Natural killer cell treated with Interleukin-12 subunit alpha and Interleukin-12 subunit beta and Interleukin-15 and Interleukin-18, amount 100 ng/mL, for 72 hours (primary cell): ENCODE data around the gene MRPL55. TPM values are rescaled to one million over a fixed set of nuclear protein-coding genes. Genes with fewer than 3 reads are reported as not detected.

Experiments
- ATAC-seq, 2 donors: fragments of 150-1000 bp; cut with Tn5 transposase in 1 of 2; sonication (Bioruptor Pico), chemical (Tn5 transposase) in 1 of 2; 2 replicates each; pipeline ENCODE4 v1.10.0; 2021
- DNase-seq: peaks from one replicate; pipeline ENCODE4 v3.0.0; 2022; ENCODE audit warnings: low spot score
- H3K27ac Mint-ChIP-seq, 2 donors: 1 replicate in 1 of 2; 2 replicates in 1 of 2; pipeline ENCODE4 v1.8.0; 2022; ENCODE audit warnings: mixed read lengths in 2 of 2, mild to moderate bottlenecking in 1 of 2, moderate library complexity in 1 of 2
- H3K27me3 Mint-ChIP-seq, 2 donors: 1 replicate in 1 of 2; 2 replicates in 1 of 2; pipeline ENCODE4 v1.8.0; 2022; ENCODE audit warnings: mixed read lengths in 2 of 2
- H3K36me3 Mint-ChIP-seq: one replicate; pipeline ENCODE4 v1.8.0; 2022; ENCODE audit warnings: mixed read lengths
- H3K4me1 Mint-ChIP-seq, 2 donors: 1 replicate in 1 of 2; 2 replicates in 1 of 2; pipeline ENCODE4 v1.8.0; 2022; ENCODE audit warnings: low read depth in 2 of 2, mixed read lengths in 2 of 2, mild to moderate bottlenecking in 1 of 2
- H3K4me3 Mint-ChIP-seq: one replicate; pipeline ENCODE4 v1.8.0; 2022; ENCODE audit warnings: mixed read lengths
- H3K9me3 Mint-ChIP-seq: 2 replicates; pipeline ENCODE4 v1.8.0; 2022; ENCODE audit warnings: mixed read lengths
- total RNA-seq, 2 donors: library from RNA; stranded (reverse); gene quantifications; one replicate each; pipeline ENCODE4 v1.2.3, GENCODE V29; 2022

MRPL55 gene
- total RNA-seq, 2 donors from 2014 or later, result 42.5 to 68.8 TPM

DNA sequence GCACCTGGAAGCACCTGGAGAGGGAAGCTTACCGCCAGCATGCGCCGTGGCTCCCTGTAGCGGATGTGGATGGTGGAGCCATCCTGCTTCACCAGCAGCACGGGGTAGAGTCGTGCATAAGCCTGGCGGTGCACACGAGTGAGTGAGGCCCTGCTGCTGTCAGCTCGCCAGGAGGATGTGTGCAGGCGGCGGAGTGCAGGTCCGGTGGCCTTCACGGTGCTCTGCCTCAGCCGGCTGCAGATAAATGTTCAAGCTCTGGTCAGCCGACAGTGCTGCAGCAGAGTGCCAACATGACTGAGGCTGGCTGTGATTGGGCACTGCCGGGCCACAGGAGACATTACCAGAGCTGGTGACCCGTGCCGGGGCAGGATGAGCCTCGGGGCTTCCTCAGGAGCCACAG, 1.5 kb downstream of the MRPL55 start:
- H3K4me3 Mint-ChIP-seq, result peak overlapping the region; percentile 91
- no peak for ATAC-seq
- no peaks in the 10 kb centered on the region for H3K9me3 Mint-ChIP-seq
- peaks cover 19 to 29% of the 10 kb centered on the region in 2 donors for H3K4me1 Mint-ChIP-seq
- H3K27ac Mint-ChIP-seq, result no peak overlapping the region
- H3K36me3 Mint-ChIP-seq, result no peaks in the 10 kb centered on the region
- H3K27me3 Mint-ChIP-seq, result no peaks in the 10 kb centered on the region
- no peak for DNase-seq

DNA sequence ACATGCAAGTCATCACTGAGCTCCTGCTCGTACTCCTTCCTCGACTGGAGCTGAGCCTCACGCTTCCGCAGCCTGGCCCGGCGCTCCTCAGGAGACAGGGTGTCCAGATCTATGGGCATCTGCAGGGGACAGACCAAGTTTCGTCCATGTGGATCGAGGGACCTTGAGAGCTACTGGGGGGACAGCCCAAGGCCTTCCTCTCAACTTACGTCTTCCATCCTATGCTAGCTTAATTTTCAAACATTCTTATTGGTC, 2.4 kb downstream of the MRPL55 start:
- Mint-ChIP-seq H3K27ac (peak overlapping the region in 1 of 2 donors; percentile 19), H3K9me3 (no peaks in the 10 kb centered on the region), H3K4me1 (peaks cover 19 to 29% of the 10 kb centered on the region in 2 donors), H3K36me3 (no peaks in the 10 kb centered on the region), H3K27me3 (no peaks in the 10 kb centered on the region), H3K4me3 (no peak overlapping the region)
- no peak for ATAC-seq
- no peak for DNase-seq

DNA sequence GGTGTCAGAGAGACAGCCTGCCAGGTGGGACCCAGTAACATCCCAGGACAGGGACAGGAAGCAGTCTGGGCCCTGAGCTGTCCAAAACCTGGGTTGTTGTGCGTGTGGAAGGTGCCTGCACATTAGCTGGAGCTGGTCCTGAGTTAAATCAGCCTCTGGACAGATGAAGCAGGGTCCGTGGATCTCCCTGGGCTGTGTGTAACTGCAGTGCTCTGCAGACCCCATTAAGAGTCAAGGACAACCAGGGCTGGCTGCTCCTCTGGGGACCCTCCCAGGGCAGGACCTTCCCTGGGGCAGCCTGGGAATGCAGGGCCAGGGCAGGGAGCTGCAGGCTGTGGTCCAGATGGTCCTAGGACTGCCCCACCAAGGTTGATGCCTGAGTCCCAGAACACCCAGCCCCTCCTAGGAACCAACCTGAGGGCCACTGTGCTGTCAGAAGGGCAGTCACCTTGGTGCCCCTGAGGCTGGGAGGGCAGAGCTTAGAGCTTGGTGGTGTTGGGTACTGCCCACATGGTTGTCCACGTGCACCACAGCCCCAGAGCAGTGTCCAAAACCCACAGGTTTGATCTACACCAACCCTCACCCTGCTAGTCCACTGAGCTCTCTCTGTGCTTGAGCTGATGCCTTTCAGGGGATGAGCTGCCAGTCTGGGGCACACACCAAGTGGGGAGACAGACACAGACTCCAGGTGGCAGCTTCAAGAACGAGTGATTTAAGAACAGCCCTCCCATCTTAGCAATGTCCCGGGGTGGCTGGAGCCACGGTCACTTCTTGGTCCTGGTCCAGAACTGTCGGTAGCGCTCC, 2.9 kb downstream of the MRPL55 start:
- Mint-ChIP-seq H3K27ac (peak overlapping the region in 1 of 2 donors; percentile 19), H3K36me3 (no peaks in the 10 kb centered on the region), H3K9me3 (no peaks in the 10 kb centered on the region), H3K4me1 (peaks cover 24 to 35% of the 10 kb centered on the region in 2 donors), H3K4me3 (no peak overlapping the region), H3K27me3 (no peaks in the 10 kb centered on the region)
- ATAC-seq, result no peak
- DNase-seq, result no peak

DNA sequence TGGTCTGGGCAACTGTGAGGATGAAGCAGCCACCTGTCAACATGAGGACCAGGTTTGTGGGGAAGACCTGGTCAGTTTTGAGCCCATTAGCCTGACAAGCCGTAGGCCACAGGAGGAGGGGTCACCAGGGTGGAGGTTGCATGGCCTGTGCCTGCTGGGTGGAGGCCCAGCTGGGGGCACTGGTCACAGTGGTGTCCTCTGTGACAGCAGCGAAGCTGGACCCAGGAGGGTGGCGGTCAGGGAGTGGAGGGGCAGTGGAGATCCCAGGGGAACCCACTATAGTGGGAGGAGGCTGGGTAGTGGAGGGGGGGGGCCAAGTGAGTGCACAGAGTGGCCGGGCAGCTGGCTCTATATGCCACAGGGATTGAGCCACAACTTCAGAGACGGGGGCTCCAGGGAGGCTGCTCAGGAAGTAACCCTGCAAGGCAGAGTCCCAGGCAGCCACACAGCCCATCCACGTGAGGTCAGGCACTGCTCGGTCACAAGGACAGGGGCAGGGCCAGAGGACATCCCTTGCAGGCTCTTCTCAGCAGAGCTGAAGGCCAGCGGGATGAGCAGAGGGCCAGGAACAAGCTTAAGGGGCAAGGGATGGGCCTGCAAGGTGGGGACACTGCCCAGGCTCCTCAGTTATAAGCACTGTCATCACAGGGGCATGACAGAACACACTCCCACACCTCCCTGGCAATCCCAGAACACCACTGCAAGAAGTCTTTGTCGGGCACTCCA, 3.7 kb downstream of the MRPL55 start:
- Mint-ChIP-seq H3K27ac (peak overlapping the region in 1 of 2 donors; percentile 87), H3K4me3 (no peak overlapping the region), H3K4me1 (peaks cover 25 to 36% of the 10 kb centered on the region in 2 donors), H3K9me3 (no peaks in the 10 kb centered on the region), H3K36me3 (no peaks in the 10 kb centered on the region), H3K27me3 (no peaks in the 10 kb centered on the region)
- DNase-seq, result no peak
- ATAC-seq, result no peak

DNA sequence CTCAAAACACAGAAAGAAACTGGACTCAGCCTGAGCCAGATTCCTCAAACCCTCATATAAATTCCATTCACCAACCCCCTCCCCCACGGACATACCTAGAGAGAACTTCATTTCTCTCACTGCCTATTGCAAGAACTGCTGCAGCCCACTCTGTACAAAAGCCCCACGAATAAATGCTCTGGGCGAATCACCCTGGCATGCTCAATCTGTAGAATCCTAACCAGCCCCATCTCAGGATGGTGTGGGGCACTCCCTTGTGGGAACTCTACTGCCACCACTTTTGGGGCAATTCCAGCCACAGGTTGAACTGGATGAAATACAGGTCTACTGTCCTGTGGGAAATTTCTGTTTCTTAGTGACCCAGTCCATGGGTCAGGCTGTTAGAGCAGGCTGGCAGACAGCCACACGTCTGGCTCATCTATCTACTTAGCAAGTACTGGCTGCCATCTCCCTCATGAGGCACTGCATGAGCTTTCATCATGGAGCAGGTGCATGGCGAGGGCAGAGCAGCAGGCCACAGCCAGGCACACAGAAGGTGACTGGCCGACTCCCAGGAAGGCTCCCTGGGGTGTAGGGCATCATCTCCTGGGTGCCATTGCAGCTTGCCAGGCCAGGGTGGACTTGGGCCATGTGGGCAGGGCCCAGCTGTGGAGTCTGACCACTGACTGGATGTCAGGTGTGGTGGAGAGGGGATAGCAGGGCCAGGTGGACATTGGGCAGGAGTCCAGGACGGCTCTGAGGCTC, 4.4 kb downstream of the MRPL55 start:
- peak overlapping the region; percentile 91 for H3K4me3 Mint-ChIP-seq
- DNase-seq (no peak), ATAC-seq (no peak)
- no peaks in the 10 kb centered on the region for H3K9me3 Mint-ChIP-seq
- H3K27me3 Mint-ChIP-seq, result no peaks in the 10 kb centered on the region
- H3K4me1 Mint-ChIP-seq, result peaks cover 21 to 31% of the 10 kb centered on the region in 2 donors
- peak overlapping the region; percentile 49 to 87 for H3K27ac Mint-ChIP-seq
- no peaks in the 10 kb centered on the region for H3K36me3 Mint-ChIP-seq

DNA sequence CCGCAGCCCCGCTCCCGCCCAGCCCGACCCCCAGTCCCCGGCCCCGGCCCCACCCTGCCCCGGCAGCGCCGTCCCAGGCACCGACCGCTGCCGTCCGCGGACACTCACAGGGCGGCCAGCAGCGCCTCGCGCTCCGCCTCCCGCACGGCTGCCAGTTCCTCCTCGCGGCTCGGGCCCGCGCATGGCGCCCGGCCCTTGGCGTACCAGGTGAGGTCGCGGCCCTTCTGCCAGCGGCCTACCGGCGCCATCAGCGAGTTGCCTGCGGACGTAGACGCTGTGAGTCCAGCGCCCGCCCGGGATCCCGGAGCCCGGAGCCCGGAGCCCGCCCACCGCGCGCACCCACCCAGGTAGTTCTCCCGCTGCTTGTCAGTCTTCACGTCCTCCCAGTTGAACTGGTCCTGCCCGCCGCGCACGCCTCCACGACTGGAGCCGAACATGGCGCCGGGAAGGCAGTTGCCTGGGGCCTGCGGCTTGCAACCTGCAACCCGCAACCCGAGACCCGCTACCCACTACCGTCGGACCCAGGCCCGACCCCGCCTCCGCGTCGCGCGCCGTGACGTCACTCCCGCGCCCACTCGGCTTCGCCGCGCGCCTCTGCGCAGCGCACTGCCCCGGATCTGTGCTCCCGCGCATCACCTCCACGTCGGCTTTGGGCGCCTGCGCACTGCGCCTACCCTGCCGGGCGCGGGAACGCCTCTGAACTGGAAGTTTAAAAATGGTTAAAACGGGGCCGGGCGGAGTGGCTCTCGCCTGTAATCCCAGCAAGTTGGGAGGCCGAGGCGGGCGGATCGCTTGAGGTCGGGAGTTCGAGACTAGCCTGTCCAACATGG, 6.1 kb downstream of the MRPL55 start, which contains the start of gene C1orf35:
Gene C1orf35, minus strand, starts transcription at position 535 of the 830 bp plus-strand sequence. Its CDS starts 98 bp downstream, at position 437.
- peak; percentile 90 to 92 for ATAC-seq
- no peaks in the 10 kb centered on the region for H3K27me3 Mint-ChIP-seq
- peak within 1 kb of the TSS; percentile 91 for H3K4me3 Mint-ChIP-seq
- H3K4me1 Mint-ChIP-seq, result peaks cover 20 to 24% of the 10 kb centered on the region in 2 donors
- no peaks in the 10 kb centered on the region for H3K36me3 Mint-ChIP-seq
- H3K9me3 Mint-ChIP-seq, result no peaks in the 10 kb centered on the region
- peak within 1 kb of the TSS; percentile 75 to 87 for H3K27ac Mint-ChIP-seq
- DNase-seq, result peak; percentile 96

DNA sequence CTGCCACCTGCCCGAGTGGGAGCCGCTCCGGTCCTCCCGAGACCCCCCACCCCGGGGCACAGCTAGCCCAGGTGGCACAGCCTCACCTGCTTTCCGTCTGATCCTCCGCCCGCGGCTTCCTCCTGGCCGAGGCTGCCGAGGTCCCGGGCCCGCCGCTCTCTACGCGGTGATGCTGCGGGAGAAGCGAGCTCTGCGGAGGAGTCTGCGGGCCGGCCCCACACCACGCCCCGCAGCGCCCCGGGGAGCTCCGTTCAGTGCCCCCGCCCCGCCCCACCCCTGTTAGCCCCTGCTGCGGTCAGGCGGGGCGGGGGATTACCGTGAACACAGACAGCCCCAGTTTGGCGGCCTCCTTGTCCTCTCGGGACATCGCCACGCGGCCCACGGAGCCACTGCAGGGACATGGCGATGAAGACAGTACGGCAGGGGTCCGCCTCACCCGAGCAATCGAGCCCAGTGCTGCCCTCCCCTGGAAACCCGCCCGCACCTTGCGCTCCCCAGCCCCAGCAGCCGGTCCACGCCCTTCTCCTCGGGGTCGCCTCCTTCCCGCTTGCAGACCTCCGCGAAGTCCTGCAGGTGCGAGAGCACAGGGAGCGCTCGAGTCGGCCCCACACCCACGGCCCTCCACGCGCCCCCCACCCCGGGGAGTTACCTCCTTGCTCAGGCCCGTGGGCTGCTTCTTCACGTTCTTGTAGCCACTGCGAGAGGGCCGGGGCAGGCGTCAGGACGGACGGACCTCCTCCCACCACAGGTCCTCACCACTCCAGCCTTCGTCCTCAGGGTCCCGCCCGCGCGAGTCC, 6.9 kb downstream of the MRPL55 start:
- no peaks in the 10 kb centered on the region for H3K9me3 Mint-ChIP-seq
- no peaks in the 10 kb centered on the region for H3K27me3 Mint-ChIP-seq
- ATAC-seq (peak; percentile 30 to 45), DNase-seq (no peak)
- H3K4me3 Mint-ChIP-seq, result peak overlapping the region; percentile 91
- no peak overlapping the region for H3K27ac Mint-ChIP-seq
- H3K36me3 Mint-ChIP-seq, result no peaks in the 10 kb centered on the region
- peaks cover 20 to 27% of the 10 kb centered on the region in 2 donors for H3K4me1 Mint-ChIP-seq

DNA sequence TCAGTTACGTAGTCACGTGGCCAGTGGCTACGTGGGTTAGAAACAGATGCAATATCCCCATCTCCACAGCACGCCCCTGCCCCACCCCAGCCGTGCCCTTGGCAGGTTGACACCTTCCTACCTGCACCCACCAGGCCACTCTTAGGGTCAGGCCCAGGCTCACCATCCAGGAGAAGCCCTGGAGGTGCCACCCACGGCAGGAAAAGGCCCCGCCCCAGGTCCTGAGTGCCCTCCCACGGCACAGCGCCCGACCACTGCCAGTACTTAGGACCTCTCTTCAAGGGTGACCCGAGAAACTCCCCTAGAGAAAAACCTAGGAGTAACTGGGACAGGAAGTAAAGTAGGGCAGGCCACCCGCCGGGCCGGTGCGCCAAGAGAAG, 7.5 kb downstream of the MRPL55 start:
- DNase-seq (no peak), ATAC-seq (no peak)
- Mint-ChIP-seq H3K27me3 (no peaks in the 10 kb centered on the region), H3K27ac (peak overlapping the region; percentile 12 to 59), H3K9me3 (no peaks in the 10 kb centered on the region), H3K36me3 (no peaks in the 10 kb centered on the region), H3K4me3 (peak overlapping the region; percentile 91), H3K4me1 (peaks cover 20 to 25% of the 10 kb centered on the region in 2 donors)

DNA sequence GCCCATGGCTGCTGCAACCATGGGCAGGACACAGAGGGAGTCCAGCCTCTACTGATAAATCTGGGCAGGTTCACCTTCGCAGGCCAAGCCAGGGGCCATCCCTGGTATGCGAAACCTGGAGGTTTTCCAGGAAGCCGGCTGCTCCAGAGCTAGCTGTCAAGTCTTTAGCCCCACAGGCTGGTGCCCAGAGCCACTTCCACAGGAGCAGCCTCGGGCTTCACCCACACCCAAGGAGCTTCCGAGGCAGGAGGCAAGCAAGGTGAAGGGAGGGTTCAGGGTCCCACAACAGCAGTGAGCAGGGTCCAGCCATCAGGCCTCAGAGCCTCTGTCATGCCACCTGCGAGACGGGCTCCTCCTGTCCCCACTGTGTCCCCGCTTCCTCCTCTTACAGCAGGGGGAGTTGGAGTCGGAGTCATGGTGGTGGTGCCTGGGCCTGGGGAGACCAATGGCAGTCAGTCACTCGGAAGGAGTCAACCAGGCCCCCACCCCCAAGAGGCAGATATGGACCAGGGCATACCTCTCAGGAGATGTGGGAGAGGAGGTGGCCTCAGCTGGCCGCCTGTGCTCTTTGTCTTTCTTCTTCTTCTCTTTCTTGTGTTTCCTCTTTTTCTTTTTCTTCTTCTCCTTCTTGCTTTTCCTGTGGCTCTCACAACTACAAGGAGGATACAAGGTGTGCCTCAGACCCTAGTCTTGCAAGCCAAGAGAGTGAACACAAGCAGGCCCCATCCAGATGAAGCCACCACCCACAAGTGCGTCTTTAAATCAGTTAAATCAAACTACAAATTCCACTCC, 8.1 kb downstream of the MRPL55 start:
- Mint-ChIP-seq H3K27me3 (no peaks in the 10 kb centered on the region), H3K9me3 (no peaks in the 10 kb centered on the region), H3K27ac (peak overlapping the region; percentile 12 to 59), H3K4me3 (peak overlapping the region; percentile 91), H3K4me1 (peaks cover 20 to 22% of the 10 kb centered on the region in 2 donors), H3K36me3 (no peaks in the 10 kb centered on the region)
- DNase-seq (peak; percentile 29), ATAC-seq (no peak)

DNA sequence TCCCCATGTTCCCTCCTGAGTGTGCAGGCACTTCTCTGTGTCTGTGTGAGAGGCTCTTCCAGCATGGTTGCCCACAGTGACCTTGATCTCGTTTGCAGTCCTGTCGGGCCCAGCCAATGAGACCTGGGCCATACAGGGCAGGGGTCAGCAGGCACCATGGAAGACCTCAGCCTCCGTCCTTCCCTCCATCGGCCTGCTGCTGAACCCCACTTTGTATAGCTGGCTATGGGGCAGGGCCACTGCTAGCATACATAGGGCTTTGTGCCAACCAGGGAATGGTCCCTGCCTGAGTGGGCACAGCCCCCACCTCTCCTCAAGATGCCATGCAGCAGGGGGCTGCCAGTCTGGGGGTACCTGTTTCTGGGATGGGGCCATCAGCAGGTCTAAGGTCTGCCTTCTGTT, 9.8 kb downstream of the MRPL55 start:
- Mint-ChIP-seq H3K27ac (peak overlapping the region; percentile 16 to 21), H3K9me3 (peaks cover 6% of the 10 kb centered on the region), H3K4me1 (peaks cover 29 to 38% of the 10 kb centered on the region in 2 donors), H3K36me3 (peaks cover 16% of the 10 kb centered on the region), H3K27me3 (no peaks in the 10 kb centered on the region), H3K4me3 (no peak overlapping the region)
- DNase-seq, result peak; percentile 29
- ATAC-seq, result no peak

DNA sequence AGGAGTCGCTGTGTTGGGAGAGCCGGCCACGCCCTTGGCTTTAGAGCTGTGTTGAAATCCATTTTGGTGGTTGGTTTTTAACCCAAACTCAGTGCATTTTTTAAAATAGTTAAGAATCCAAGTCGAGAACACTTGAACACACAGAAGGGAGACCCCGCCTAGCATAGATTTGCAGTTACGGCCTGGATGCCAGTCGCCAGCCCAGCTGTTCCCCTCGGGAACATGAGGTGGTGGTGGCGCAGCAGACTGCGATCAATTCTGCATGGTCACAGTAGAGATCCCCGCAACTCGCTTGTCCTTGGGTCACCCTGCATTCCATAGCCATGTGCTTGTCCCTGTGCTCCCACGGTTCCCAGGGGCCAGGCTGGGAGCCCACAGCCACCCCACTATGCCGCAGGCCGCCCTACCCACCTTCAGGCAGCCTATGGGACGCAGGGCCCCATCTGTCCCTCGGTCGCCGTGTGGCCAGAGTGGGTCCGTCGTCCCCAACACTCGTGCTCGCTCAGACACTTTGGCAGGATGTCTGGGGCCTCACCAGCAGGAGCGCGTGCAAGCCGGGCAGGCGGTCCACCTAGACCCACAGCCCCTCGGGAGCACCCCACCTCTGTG, 10.7 kb downstream of the MRPL55 start:
- Mint-ChIP-seq H3K36me3 (peaks cover 17% of the 10 kb centered on the region), H3K4me1 (peaks cover 23 to 40% of the 10 kb centered on the region in 2 donors), H3K4me3 (no peak overlapping the region), H3K27me3 (no peaks in the 10 kb centered on the region), H3K9me3 (peaks cover 6% of the 10 kb centered on the region), H3K27ac (no peak overlapping the region)
- DNase-seq, result peak; percentile 56
- ATAC-seq, result no peak
